22Rv1 (cell line): ENCODE results near the gene TSC22D1.
"Not testable (repeated sequence)": the region's sequence is repeated elsewhere in the genome, so short reads cannot be mapped to it uniquely, and the experiment has no call there.

ENCODE experiments used
- ZFX ChIP-seq: fragments of 450-650 bp; IDR thresholded peaks from 2 replicates; pipeline ENCODE4 v1.6.1; 2017; ENCODE audit warnings: antibody characterized with exemption, borderline replicate concordance
- TF ChIP-seq, protein P1 (sequence below): fragments of 450-650 bp; IDR thresholded peaks from 2 replicates; pipeline ENCODE4 v1.5.1; 2017; ENCODE audit warnings: mild to moderate bottlenecking

- TF ChIP-seq, protein P1, sequence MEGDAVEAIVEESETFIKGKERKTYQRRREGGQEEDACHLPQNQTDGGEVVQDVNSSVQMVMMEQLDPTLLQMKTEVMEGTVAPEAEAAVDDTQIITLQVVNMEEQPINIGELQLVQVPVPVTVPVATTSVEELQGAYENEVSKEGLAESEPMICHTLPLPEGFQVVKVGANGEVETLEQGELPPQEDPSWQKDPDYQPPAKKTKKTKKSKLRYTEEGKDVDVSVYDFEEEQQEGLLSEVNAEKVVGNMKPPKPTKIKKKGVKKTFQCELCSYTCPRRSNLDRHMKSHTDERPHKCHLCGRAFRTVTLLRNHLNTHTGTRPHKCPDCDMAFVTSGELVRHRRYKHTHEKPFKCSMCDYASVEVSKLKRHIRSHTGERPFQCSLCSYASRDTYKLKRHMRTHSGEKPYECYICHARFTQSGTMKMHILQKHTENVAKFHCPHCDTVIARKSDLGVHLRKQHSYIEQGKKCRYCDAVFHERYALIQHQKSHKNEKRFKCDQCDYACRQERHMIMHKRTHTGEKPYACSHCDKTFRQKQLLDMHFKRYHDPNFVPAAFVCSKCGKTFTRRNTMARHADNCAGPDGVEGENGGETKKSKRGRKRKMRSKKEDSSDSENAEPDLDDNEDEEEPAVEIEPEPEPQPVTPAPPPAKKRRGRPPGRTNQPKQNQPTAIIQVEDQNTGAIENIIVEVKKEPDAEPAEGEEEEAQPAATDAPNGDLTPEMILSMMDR: not testable (repeated sequence)
- not testable (repeated sequence) for TF ChIP-seq ZFX
These were observed 13.3 kb downstream of the TSC22D1 start for GRCh38 chr13:44562853-44563252.
